Natural killer cell (primary cell): ENCODE measurements around the gene MAP7D3. TPM values are rescaled to one million over a fixed set of nuclear protein-coding genes. Genes with fewer than 3 reads are reported as not detected.

Experiments used
- ATAC-seq, 3 donors: fragments of 150-1000 bp in 2 of 3; fragments of 200-7000 bp in 1 of 3; cut with Tn5 transposase; 1 replicate in 1 of 3; 2 replicates in 2 of 3; pipeline ENCODE4 v1.10.0; 2021; ENCODE audit warnings: mild to moderate bottlenecking in 2 of 3, moderate library complexity in 2 of 3
- DNase-seq, 2 donors: peaks; one replicate each; pipeline versions ENCODE4 v3.0.0 to v3.0.0-alpha.2; 2013 to 2021; ENCODE audit warnings: mixed read lengths in 1 of 2
- H3K27ac ChIP-seq: one replicate; pipeline ENCODE4 v1.5.1; 2013; ENCODE audit warnings: mild to moderate bottlenecking, low read length
- H3K27me3 ChIP-seq: one replicate; pipeline ENCODE4 v1.6.1; 2013; ENCODE audit warnings: low read length; ENCODE audit not compliant: control insufficient read depth, insufficient read depth
- H3K36me3 ChIP-seq: one replicate; pipeline ENCODE4 v1.6.1; 2013; ENCODE audit warnings: low read length; ENCODE audit not compliant: control insufficient read depth, insufficient read depth
- H3K4me1 ChIP-seq: one replicate; pipeline ENCODE4 v1.6.1; 2013; ENCODE audit warnings: low read length; ENCODE audit not compliant: control insufficient read depth, insufficient read depth
- H3K4me3 ChIP-seq: one replicate; pipeline ENCODE4 v1.5.1; 2013; ENCODE audit warnings: low read length
- H3K9me3 ChIP-seq: one replicate; pipeline ENCODE4 v1.6.1; 2013; ENCODE audit warnings: low read length; ENCODE audit not compliant: control insufficient read depth, insufficient read depth
- H3K27ac Mint-ChIP-seq, 2 donors: one replicate each; pipeline ENCODE4 v1.8.0; 2022; ENCODE audit warnings: mild to moderate bottlenecking in 2 of 2, mixed read lengths in 2 of 2, moderate library complexity in 1 of 2
- H3K27me3 Mint-ChIP-seq, 2 donors: one replicate each; pipeline ENCODE4 v1.8.0; 2022; ENCODE audit warnings: low read depth in 2 of 2, mixed read lengths in 2 of 2
- H3K36me3 Mint-ChIP-seq: one replicate; pipeline ENCODE4 v1.8.0; 2022; ENCODE audit warnings: mixed read lengths
- H3K4me1 Mint-ChIP-seq, 2 donors: one replicate each; pipeline ENCODE4 v1.8.0; 2022; ENCODE audit warnings: mixed read lengths in 2 of 2
- H3K4me3 Mint-ChIP-seq: one replicate; pipeline ENCODE4 v1.8.0; 2022; ENCODE audit warnings: mild to moderate bottlenecking, moderate library complexity, mixed read lengths
- H3K9me3 Mint-ChIP-seq, 2 donors: one replicate each; pipeline ENCODE4 v1.8.0; 2022; ENCODE audit warnings: mixed read lengths in 2 of 2
- WGBS: methylation state at CpG from one replicate; pipeline ENCODE4 v1.1.7; 2013; ENCODE audit warnings: missing lambda C conversion rate; ENCODE audit not compliant: insufficient coverage; 5-methylcytosine and 5-hydroxymethylcytosine counted together
- intact Hi-C: fragments of 100-400 bp; cut with micrococcal nuclease; formaldehyde crosslinking; loops from one replicate; pipeline ENCODE4 v1.14.2; 2022
- total RNA-seq, 4 donors: library from RNA; stranded (reverse); fragments of 120-200 nt in 1 of 4; gene quantifications; one replicate each; pipeline versions ENCODE4 v1.2.3 to v1.2.4, GENCODE V29; 2013 to 2022
- TF ChIP-seq, protein P1 (sequence below): fragments of 200-600 bp; IDR thresholded peaks from one replicate; pipeline ENCODE4 v1.8.0; 2022; ENCODE audit warnings: antibody characterized with exemption

Gene MAP7D3
- total RNA-seq, 3 donors from 2014 or later (not counting 1 experiment from before 2014, with no cell fraction given) = 5.6 to 6.1 (median 5.7) TPM

GRCh38 chrX:136198678-136199243, 52.4 kb downstream of the MAP7D3 start:
- Mint-ChIP-seq H3K27ac (no peak overlapping the region), H3K36me3 (no peaks in the 10 kb centered on the region), H3K27me3 (peaks cover under 1 to 5% of the 10 kb centered on the region in 2 donors), H3K4me3 (no peak overlapping the region), H3K4me1 (peaks cover 9 to 14% of the 10 kb centered on the region in 2 donors), H3K9me3 (no peaks in the 10 kb centered on the region)
- TF ChIP-seq, protein P1, sequence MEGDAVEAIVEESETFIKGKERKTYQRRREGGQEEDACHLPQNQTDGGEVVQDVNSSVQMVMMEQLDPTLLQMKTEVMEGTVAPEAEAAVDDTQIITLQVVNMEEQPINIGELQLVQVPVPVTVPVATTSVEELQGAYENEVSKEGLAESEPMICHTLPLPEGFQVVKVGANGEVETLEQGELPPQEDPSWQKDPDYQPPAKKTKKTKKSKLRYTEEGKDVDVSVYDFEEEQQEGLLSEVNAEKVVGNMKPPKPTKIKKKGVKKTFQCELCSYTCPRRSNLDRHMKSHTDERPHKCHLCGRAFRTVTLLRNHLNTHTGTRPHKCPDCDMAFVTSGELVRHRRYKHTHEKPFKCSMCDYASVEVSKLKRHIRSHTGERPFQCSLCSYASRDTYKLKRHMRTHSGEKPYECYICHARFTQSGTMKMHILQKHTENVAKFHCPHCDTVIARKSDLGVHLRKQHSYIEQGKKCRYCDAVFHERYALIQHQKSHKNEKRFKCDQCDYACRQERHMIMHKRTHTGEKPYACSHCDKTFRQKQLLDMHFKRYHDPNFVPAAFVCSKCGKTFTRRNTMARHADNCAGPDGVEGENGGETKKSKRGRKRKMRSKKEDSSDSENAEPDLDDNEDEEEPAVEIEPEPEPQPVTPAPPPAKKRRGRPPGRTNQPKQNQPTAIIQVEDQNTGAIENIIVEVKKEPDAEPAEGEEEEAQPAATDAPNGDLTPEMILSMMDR = no peak
- no peaks in the 10 kb centered on the region for H3K27me3 ChIP-seq
- WGBS = 95% methylated on average over 3 of the region's 6 CpGs
- intact Hi-C loops = no loop called here
- H3K4me3 ChIP-seq = no peak overlapping the region
- H3K36me3 ChIP-seq = no peaks in the 10 kb centered on the region
- DNase-seq (no peak), ATAC-seq (no peak)
- no peak overlapping the region for H3K27ac ChIP-seq
- H3K4me1 ChIP-seq = peaks cover 1% of the 10 kb centered on the region
- no peaks in the 10 kb centered on the region for H3K9me3 ChIP-seq

- intact Hi-C loops = no loop called here
- Mint-ChIP-seq H3K27me3 (peaks cover 4 to 6% of the 10 kb centered on the region in 2 donors), H3K27ac (no peak overlapping the region), H3K4me3 (no peak overlapping the region), H3K36me3 (no peaks in the 10 kb centered on the region), H3K4me1 (peaks cover 12 to 14% of the 10 kb centered on the region in 2 donors), H3K9me3 (no peaks in the 10 kb centered on the region)
- H3K27me3 ChIP-seq = no peaks in the 10 kb centered on the region
- TF ChIP-seq, protein P1 = no peak
- ATAC-seq (no peak), DNase-seq (no peak)
- H3K4me3 ChIP-seq = no peak overlapping the region
- H3K36me3 ChIP-seq = no peaks in the 10 kb centered on the region
- H3K9me3 ChIP-seq = no peaks in the 10 kb centered on the region
- no peak overlapping the region for H3K27ac ChIP-seq
- H3K4me1 ChIP-seq = peaks cover 6% of the 10 kb centered on the region
Observed at GRCh38 chrX:136198010-136198409, 53.2 kb downstream of the MAP7D3 start.

- peaks cover 4 to 13% of the 10 kb centered on the region in 2 donors for H3K27me3 Mint-ChIP-seq
Observed at GRCh38 chrX:136196691-136197155, 54.5 kb downstream of the MAP7D3 start.

More at GRCh38 chrX:136196691-136197155, 54.5 kb downstream of the MAP7D3 start:
- no peak overlapping the region for H3K27ac Mint-ChIP-seq
- Histone ChIP-seq H3K27me3 (no peaks in the 10 kb centered on the region), H3K27ac (no peak overlapping the region), H3K9me3 (no peaks in the 10 kb centered on the region), H3K36me3 (no peaks in the 10 kb centered on the region), H3K4me3 (no peak overlapping the region), H3K4me1 (peaks cover 6% of the 10 kb centered on the region)
- intact Hi-C loops = no loop called here
- DNase-seq (no peak), ATAC-seq (no peak)
- 91% methylated on average over 3 of the region's 7 CpGs for WGBS
- TF ChIP-seq, protein P1 = no peak
- H3K4me3 Mint-ChIP-seq = no peak overlapping the region
- no peaks in the 10 kb centered on the region for H3K36me3 Mint-ChIP-seq
- H3K9me3 Mint-ChIP-seq = no peaks in the 10 kb centered on the region
- peaks cover 23 to 24% of the 10 kb centered on the region in 2 donors for H3K4me1 Mint-ChIP-seq
